Skin epidermis (tissue), 12 donors: Measurements from ENCODE around the gene GINS1.
A peak's percentile ranks its signal among the peaks of the same experiment; 100 is the strongest.
"Not testable (repeated sequence)": the region's sequence is repeated elsewhere in the genome, so short reads cannot be mapped to it uniquely, and the experiment has no call there.

Experiments
- H3K27ac ChIP-seq, 21 experiments: fragments of 200-600 bp; sonication (generic) in 11 of 21; one replicate each; pipeline ENCODE4 v1.5.0; 2020; ENCODE audit warnings: mild to moderate bottlenecking in 3 of 21, inconsistent platforms in 2 of 21, moderate library complexity in 2 of 21
- H3K4me3 ChIP-seq, 7 experiments: fragments of 200-600 bp; sonication (generic) in 2 of 7; one replicate each; pipeline ENCODE4 v1.5.0; 2020; ENCODE audit warnings: inconsistent platforms in 2 of 7, mild to moderate bottlenecking in 2 of 7, moderate library complexity in 1 of 7

GINS1 gene

DNA sequence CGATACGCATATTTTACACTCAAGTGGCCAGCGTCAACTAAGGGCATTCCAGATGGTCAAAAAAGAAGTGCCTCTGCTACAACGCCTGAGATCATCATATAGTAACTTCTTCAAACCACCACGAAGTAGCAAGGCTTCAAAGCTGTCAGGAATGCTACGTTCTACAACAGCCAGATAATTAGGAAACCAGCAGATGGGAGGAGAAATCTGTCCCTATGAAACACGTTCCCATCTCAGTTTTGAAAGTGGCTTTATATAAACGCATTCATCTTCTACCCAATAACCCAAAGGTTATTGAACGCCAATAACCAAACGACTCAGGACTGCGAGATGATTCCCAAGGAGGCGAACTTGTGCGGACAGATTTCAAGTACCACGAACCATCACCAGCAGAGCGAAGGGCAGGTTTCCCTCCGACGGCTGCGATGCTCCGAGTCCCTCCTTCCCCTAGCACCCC, 18.0 kb upstream of the GINS1 start:
- peak overlapping the region in 19 of 21 experiments; percentile 56 to 92 (median 85) for H3K27ac ChIP-seq
- H3K4me3 ChIP-seq, result peak overlapping the region; percentile 67 to 95 (median 83)

DNA sequence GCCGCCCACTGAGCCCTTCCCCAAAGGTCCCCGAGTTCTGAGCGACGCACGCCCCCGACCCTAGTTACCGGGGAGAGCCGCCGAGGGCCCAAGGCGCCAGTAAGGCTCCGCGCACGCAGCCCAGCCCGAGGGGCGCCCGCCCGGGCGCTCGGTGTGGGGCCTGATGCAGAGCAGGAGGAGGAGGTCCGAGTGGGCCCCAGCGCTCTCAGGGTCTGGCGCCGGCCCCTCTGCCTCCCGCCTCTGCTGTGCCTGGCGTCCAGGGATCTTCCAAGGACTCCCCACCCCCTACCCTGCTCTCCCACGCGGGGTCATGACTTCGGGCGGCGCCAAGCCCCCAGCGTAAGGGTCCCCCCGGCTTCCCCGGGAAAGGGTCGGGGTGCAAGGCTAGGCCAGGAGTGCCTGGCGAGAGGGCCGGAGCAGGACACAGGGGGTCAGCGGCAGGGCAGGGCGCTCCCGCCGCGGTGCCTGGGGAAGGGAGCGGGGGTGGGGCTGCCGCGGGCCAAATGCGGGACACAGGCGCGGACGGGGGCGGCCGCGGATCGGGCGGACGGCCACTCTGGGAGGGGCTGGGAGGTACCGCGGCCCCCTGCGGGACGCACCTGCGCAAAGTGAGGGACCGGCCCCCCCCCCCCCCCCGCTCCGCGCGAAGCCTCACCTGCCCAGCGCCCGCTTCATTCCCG, 17.5 kb upstream of the GINS1 start:
- peak overlapping the region; percentile 41 to 92 (median 83) for H3K27ac ChIP-seq
- H3K4me3 ChIP-seq, result peak overlapping the region; percentile 67 to 95 (median 83)

DNA sequence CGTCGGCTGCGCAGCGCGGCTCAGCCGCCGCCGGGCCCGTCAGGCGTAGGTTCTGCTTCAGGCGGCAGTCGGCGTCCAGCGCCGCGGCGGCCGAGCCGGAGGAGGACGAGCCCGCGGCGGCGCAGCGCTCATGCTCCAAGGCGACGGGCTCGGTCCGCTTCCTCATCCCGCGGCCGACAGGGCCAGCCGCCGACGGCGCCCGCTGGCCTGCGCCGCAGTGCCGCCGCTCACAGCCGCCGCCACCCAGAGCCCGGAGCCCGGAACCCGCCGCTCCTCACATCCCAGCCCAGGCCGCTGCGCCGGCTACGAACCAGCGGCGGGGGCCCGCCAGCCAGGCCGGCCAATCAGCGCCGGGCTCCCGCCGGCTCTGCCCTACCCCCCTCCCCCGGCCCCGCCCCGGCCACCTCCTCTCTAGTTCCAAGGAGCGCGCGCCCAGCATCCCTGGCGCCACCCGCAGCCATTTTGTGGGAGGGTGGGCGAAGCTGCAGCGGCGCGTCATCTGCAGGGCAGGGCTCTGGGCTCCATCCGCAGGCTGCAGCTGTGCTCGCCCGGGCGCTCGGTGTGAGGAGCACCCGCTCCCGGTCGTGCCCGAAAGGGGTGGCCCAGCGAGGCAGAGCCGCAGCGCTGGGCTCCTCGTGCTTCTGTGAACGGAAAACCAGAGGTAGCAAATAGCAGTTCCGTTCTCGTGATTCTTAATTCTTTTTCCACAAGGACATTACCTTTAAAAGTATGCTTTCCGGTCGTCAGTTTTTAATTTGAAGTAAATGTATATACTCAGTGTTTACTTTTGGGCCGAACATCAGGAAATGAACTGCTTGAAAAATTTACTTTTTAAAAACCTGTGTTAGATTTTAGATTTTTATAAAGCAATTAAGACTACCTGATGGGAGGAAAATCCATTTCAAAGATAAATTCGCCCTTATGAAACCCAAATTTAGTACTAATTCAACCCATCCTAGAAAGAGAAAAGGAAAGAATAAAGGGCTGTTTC, 16.6 kb upstream of the GINS1 start, which contains the start of gene ABHD12:
TSS of gene ABHD12 (minus strand) at position 298 of the 991 bp plus-strand sequence. CDS start at position 166, 132 bp downstream.
- peak within 1 kb of the TSS; percentile 49 to 92 (median 83) for H3K27ac ChIP-seq
- H3K4me3 ChIP-seq, result peak within 1 kb of the TSS; percentile 67 to 95 (median 83)

DNA sequence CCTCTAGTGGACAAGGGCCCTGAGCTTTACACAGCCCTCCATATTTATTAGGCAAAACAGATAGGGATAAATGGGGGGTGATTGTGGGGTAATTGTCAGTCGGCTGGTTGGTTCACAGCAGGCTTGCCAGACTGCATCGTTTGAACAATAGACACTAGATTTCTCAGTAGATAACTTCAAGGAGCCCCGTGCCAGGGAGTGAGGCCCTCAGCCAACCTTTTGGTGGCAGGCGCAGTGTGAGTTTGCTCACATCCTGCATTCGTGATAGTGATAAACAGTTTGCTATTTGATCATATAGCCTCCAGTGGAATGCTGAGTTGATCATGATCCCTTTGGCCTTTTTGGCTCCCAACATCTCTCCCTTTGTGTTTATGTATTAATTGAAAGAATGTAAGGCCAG, 13.2 kb upstream of the GINS1 start:
- Histone ChIP-seq H3K4me3 (no peak overlapping the region), H3K27ac (no peak overlapping the region)

DNA sequence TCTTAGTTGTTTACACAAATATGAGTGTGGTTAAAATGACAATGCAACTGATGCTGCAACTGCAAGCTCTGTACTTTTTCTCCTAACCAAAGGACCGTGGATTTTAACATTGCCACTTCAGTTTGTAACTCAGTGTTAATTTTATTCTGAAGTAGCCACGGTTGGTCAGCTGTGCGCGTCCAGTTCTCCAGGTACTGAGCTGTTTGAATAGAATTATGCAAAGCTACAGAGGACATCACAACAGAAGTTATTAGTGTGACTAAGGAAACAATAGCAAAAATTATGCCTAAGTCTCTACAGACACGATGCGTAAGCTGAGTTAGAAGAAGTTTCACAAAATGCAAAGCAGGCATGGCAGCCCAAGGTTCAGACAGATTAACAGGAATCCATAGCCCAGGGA, 12.5 kb upstream of the GINS1 start:
- no peak overlapping the region for H3K4me3 ChIP-seq
- H3K27ac ChIP-seq, result no peak overlapping the region

- Histone ChIP-seq H3K4me3 (no peak overlapping the region), H3K27ac (no peak overlapping the region)
Observed at GRCh38 chr20:25397096-25397495, 10.4 kb upstream of the GINS1 start.

DNA sequence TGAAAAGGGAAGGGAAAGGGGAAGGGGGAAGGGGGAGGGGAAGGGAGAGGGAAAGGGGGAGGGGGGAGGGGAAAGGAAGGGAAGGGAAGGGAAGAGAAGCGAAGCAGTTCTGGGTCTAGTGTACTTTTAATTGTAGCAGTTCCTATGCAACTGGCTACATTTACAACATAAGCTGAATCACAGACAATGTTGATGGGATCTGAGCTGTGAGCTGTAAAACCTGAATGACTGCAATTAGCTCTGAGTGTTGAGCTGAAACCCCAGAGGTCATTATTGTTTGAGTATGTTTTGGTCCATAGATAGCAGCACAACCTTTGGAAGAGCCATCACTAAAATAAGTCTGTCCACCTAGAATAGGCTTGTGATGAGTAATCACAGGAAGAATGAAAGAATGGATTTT, 9.7 kb upstream of the GINS1 start:
- no peak overlapping the region for H3K4me3 ChIP-seq
- peak overlapping the region in 1 of 21 experiments; percentile 26 for H3K27ac ChIP-seq

DNA sequence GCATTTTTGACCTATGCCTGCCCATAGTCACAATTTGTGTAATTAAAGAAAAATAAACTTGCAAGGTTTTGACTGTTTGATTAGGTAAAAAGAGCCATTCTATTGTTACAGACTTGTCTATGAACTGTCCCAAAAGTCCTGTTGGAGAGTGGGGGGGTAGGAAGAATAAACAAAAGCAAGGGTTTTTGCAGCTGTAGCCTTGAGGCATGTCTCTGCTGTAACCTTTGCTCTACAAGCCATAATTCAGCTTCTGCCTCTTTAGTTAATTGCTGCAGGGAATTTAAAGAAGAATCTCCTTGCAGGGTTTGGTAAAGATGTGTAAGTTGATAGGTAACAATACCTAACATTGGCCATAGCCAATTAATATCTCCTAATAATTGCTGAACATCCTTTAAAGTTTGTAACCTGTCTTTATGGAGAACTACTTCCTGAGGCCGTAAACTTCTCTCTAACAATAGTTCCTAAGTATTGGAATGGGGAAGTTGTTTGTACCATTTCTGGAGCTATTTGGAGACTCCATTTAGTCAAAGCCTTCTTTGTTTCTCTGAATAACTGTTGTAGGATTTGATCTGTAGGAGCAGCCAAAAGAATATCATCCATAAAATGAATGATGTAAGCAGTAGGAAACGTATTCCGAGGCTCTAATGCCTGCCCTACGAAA, 9.0 kb upstream of the GINS1 start:
- Histone ChIP-seq H3K27ac (no peak overlapping the region), H3K4me3 (no peak overlapping the region)

GRCh38 chr20:25399037-25399430, 8.4 kb upstream of the GINS1 start:
- Histone ChIP-seq H3K27ac (no peak overlapping the region), H3K4me3 (no peak overlapping the region)

DNA sequence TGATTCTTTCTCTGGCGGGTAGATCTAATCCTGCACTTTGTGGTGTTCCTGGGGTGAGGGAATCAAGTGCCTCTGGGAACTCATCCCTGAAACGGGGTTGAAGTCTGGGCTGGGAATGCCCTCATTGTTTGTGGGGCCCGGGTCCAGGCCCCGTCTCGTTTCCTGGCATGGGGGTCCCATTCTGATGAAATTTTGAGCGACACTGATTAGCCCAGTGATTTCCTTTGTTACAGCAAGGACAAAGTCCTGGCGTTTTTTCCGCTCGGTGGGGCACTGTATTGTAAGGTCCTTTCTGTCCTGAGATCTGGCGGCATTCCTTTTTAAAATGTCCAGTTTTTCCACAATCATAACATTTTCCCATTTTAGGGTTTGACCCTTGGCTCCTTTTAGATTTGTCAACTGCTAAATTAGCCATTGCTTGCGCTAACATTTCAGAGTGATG, 7.2 kb upstream of the GINS1 start:
- H3K27ac ChIP-seq, H3K4me3 ChIP-seq: not testable (repeated sequence)

DNA sequence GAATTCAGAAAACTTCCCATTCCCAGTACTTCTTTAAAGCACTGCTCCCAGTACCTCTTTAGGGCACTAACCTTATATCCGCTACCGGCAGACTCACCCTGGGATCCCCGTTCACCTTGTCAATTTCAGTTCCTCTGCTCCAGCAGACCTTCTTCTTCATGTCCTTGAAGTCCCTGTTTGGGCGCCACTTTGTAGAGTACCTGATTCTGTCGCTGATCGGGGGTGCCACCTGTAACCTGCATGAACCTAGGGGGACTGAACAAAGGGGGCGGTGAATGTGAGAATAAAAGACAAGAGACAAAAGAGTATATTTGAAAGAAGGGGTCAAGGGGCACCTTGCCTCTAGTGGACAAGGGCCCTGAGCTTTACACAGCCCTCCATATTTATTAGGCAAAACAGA, 4.9 kb upstream of the GINS1 start:
- Histone ChIP-seq H3K27ac (no peak overlapping the region), H3K4me3 (no peak overlapping the region)

GRCh38 chr20:25408170-25408547, 686 bp downstream of the GINS1 start:
- Histone ChIP-seq H3K4me3 (peak overlapping the region; percentile 49 to 67 (median 64)), H3K27ac (peak overlapping the region in 16 of 21 experiments; percentile 26 to 83 (median 68))

- H3K27ac ChIP-seq, result no peak overlapping the region
- no peak overlapping the region for H3K4me3 ChIP-seq
Observed at GRCh38 chr20:25408890-25409289, 1.4 kb downstream of the GINS1 start.

- Histone ChIP-seq H3K27ac (no peak overlapping the region), H3K4me3 (no peak overlapping the region)
Observed at GRCh38 chr20:25418776-25419175, 11.3 kb downstream of the GINS1 start.

GRCh38 chr20:25421102-25421501, 13.6 kb downstream of the GINS1 start:
- Histone ChIP-seq H3K27ac (no peak overlapping the region), H3K4me3 (no peak overlapping the region)

DNA sequence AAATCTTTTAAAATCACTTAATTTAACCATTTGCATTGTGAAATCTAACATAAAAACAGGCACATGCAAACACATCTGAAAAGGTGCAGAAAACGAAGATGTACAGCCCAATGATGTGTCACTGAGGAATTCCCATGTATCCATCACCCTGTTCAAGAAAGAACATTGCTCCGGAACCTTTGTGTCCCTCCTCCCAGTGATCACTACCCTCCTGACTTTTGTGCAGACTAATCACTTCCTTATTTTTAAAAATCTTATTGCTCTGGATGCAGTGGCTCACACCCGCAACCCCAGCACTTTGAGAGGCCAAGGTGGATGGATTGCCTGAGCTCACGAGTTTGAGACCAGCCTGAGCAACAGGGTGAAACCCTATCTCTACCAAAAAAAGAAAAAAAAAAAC, 14.6 kb downstream of the GINS1 start:
- Histone ChIP-seq H3K27ac (no peak overlapping the region), H3K4me3 (no peak overlapping the region)

DNA sequence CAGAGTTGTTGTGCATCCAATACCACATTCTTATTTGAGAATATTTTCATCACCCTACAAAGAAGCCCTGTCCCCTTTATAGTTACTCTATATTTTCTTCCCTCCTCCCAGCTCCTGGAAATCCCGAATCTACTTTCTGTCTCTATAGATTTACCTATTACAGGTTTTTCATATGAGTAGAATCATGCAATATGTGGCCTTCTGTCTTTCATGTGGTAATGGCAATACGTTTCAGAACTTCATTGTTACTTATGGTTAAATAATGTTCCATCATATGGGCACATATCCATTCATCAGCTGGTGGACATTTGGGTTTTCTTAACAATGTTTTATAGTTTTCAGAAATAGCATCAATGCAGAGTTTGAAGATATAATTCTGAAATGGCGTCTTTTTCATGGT, 17.1 kb downstream of the GINS1 start:
- H3K4me3 ChIP-seq, result no peak overlapping the region
- H3K27ac ChIP-seq, result no peak overlapping the region

GRCh38 chr20:25437153-25437581, 29.7 kb downstream of the GINS1 start:
- no peak overlapping the region for H3K27ac ChIP-seq
- H3K4me3 ChIP-seq, result no peak overlapping the region

- Histone ChIP-seq H3K27ac (no peak overlapping the region), H3K4me3 (no peak overlapping the region)
Observed at GRCh38 chr20:25439328-25439727, 31.9 kb downstream of the GINS1 start.

DNA sequence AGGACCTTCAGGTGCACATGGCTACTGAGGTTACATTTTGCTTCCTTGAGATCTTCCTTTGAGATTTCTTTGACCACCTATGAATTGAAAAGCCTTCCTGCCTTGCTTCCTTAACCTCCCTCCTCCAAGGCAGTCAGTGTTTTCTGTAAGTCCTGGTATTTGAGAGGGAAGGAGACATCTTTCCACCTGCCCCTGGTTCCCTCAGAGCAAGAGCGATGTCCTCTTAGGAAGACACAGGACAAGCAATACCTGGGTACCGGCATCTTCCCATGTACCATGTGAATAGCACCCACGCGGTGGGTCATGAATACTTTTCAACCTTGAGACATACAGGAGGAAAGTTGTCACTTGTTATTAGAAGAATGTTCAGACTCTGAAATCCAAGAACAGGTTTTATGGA, 37.1 kb downstream of the GINS1 start:
- no peak overlapping the region for H3K27ac ChIP-seq
- no peak overlapping the region for H3K4me3 ChIP-seq
